Lung (tissue), 12 donors: Measurements from ENCODE around the gene SS18L1. TPM values are rescaled to one million over a fixed set of nuclear protein-coding genes. Genes with fewer than 3 reads are reported as not detected.

ENCODE experiments used
- ATAC-seq: fragments of 200-7000 bp; cut with Tn5 transposase; one replicate; pipeline ENCODE4 v1.9.1; 2020; ENCODE audit warnings: moderate number of reproducible peaks; ENCODE audit not compliant: insufficient read depth, low FRiP score
- DNase-seq, 3 donors: peaks; one replicate each; pipeline ENCODE4 v3.0.0-alpha.2; 2013 to 2017
- H3K27ac ChIP-seq, 2 donors: one replicate each; pipeline ENCODE4 v1.5.1; 2013; ENCODE audit warnings: mild to moderate bottlenecking in 2 of 2, moderate library complexity in 2 of 2, control low read depth in 1 of 2, inconsistent platforms in 1 of 2, low read depth in 1 of 2, low read length in 1 of 2
- H3K27me3 ChIP-seq, 3 donors: one replicate each; pipeline ENCODE4 v1.5.1; 2013; ENCODE audit warnings: low read length in 2 of 3; ENCODE audit not compliant: control insufficient read depth in 3 of 3, insufficient read depth in 3 of 3
- H3K36me3 ChIP-seq, 4 donors: one replicate each; pipeline ENCODE4 v1.5.1; 2013; ENCODE audit warnings: low read length in 4 of 4, mild to moderate bottlenecking in 1 of 4, moderate library complexity in 1 of 4; ENCODE audit not compliant: control insufficient read depth in 4 of 4, insufficient read depth in 4 of 4
- H3K4me1 ChIP-seq, 5 donors: one replicate each; pipeline ENCODE4 v1.5.1; 2013; ENCODE audit warnings: low read length in 5 of 5, mild to moderate bottlenecking in 2 of 5, moderate library complexity in 1 of 5; ENCODE audit not compliant: control insufficient read depth in 5 of 5, insufficient read depth in 5 of 5
- H3K4me3 ChIP-seq: one replicate; pipeline ENCODE4 v1.5.1; 2013; ENCODE audit warnings: mild to moderate bottlenecking, control low read depth, moderate library complexity
- H3K9ac ChIP-seq, 2 donors: one replicate each; pipeline ENCODE4 v1.5.1; 2013; ENCODE audit warnings: low read length in 2 of 2, control low read depth in 1 of 2; ENCODE audit not compliant: insufficient read depth in 1 of 2
- H3K9me3 ChIP-seq, 4 donors: one replicate each; pipeline ENCODE4 v1.5.1; 2013; ENCODE audit warnings: low read length in 3 of 4, mild to moderate bottlenecking in 1 of 4, moderate library complexity in 1 of 4; ENCODE audit not compliant: control insufficient read depth in 4 of 4, insufficient read depth in 3 of 4
- CTCF ChIP-seq: IDR thresholded peaks from 2 replicates; pipeline ENCODE4 v1.5.1; 2012; ENCODE audit warnings: mild to moderate bottlenecking; ENCODE audit errors: control extremely low read depth, extremely low read depth
- WGBS, 2 donors: extraction: QIAGEN DNeasy Blood & Tissue Kit; methylation state at CpG; one replicate each; pipeline ENCODE4 v1.1.7; 2013; 5-methylcytosine and 5-hydroxymethylcytosine counted together
- polyA plus RNA-seq, 2 donors: library from polyadenylated mRNA; stranded (reverse); fragments of 200-250 nt; gene quantifications; one replicate each; pipeline ENCODE4 v1.2.1, GENCODE V29; 2013
- total RNA-seq, 2 donors: library from RNA; depleted of rRNA in 1 of 2; stranded (reverse); fragments of >200 nt in 1 of 2; gene quantifications; one replicate each; pipeline ENCODE4 v1.2.1, GENCODE V29; 2014 to 2021
- donor health status: control.
- donor health status: control.
- donor health status: Bipolar disorder and iron deficiency.
- donor health status: healthy.
- donor health status: DM: yes; HTN: yes; CAD: no.

SS18L1 gene
- total and polyA plus RNA-seq, 4 donors = 7.2 to 24.1 (median 14.9) TPM

GRCh38 chr20:62160876-62161275, 17.3 kb downstream of the SS18L1 start:
- WGBS, 2 donors = 93 to 94% methylated on average over 17 of the region's 17 CpGs
- TF ChIP-seq CTCF = no peak
- no peak overlapping the region for H3K27ac ChIP-seq
- no peak for ATAC-seq
- no peaks in the 10 kb centered on the region for H3K27me3 ChIP-seq
- no peak overlapping the region for H3K4me3 ChIP-seq
- H3K9me3 ChIP-seq = no peaks in the 10 kb centered on the region
- no peak overlapping the region for H3K9ac ChIP-seq
- peaks cover 5 to 52% (median 12%) of the 10 kb centered on the region in 4 donors for H3K36me3 ChIP-seq
- DNase-seq = no peak
- H3K4me1 ChIP-seq = peaks cover 0 to 5% (median 0%) of the 10 kb centered on the region in 5 donors

GRCh38 chr20:62161347-62161746, 17.8 kb downstream of the SS18L1 start:
- TF ChIP-seq CTCF = no peak
- Histone ChIP-seq H3K27me3 (no peaks in the 10 kb centered on the region), H3K9me3 (no peaks in the 10 kb centered on the region), H3K36me3 (peaks cover 5 to 55% (median 12%) of the 10 kb centered on the region in 4 donors), H3K9ac (no peak overlapping the region), H3K4me1 (peaks cover 0 to 5% (median 0%) of the 10 kb centered on the region in 5 donors), H3K4me3 (no peak overlapping the region), H3K27ac (no peak overlapping the region)
- DNase-seq (no peak), ATAC-seq (no peak)
- 90 to 93% methylated on average over 17 of the region's 17 CpGs for WGBS, 2 donors

GRCh38 chr20:62162765-62163484, 19.4 kb downstream of the SS18L1 start:
- Histone ChIP-seq H3K36me3 (peaks cover 5 to 57% (median 15%) of the 10 kb centered on the region in 4 donors), H3K27me3 (no peaks in the 10 kb centered on the region), H3K4me3 (no peak overlapping the region), H3K4me1 (no peaks in the 10 kb centered on the region), H3K9ac (no peak overlapping the region), H3K9me3 (no peaks in the 10 kb centered on the region), H3K27ac (no peak overlapping the region)
- WGBS, 2 donors = 92 to 96% methylated on average over 38 of the region's 38 CpGs
- TF ChIP-seq CTCF = no peak
- ATAC-seq = no peak
- no peak for DNase-seq
